Neural cell (in vitro differentiated cells): ENCODE results near the gene LDLRAD4.

Experiments used
- CTCF ChIP-seq: fragments of 450-650 bp; IDR thresholded peaks from 2 replicates; pipeline ENCODE4 v1.5.1; 2014; ENCODE audit warnings: antibody characterized with exemption, mild to moderate bottlenecking, moderate library complexity; ENCODE audit not compliant: poor library complexity, severe bottlenecking
- EP300 ChIP-seq: fragments of 450-650 bp; conservative IDR thresholded peaks from 2 replicates; pipeline ENCODE4 v1.6.1; 2014; ENCODE audit warnings: antibody characterized with exemption, mild to moderate bottlenecking, moderate library complexity; ENCODE audit not compliant: poor library complexity, severe bottlenecking
- EZH2 ChIP-seq: fragments of 200-600, 300-800 bp; shearing (Covaris generic), sonication (generic); IDR thresholded peaks from 2 replicates; pipeline ENCODE4 v1.6.1; 2014; ENCODE audit warnings: antibody characterized with exemption, low read length, borderline replicate concordance, mild to moderate bottlenecking; ENCODE audit not compliant: insufficient read depth, poor library complexity, severe bottlenecking
- POLR2AphosphoS5 ChIP-seq: IDR thresholded peaks from 2 replicates; pipeline ENCODE4 v1.6.1; 2012
- REST ChIP-seq: IDR thresholded peaks from 2 replicates; pipeline ENCODE4 v1.6.1; 2012; ENCODE audit warnings: borderline replicate concordance
- TAF1 ChIP-seq: IDR thresholded peaks from 2 replicates; pipeline ENCODE4 v1.6.1; 2012; ENCODE audit warnings: low read depth

- TF ChIP-seq EZH2: no peak
- no peak for TF ChIP-seq CTCF
- no peak for TF ChIP-seq REST
- TF ChIP-seq EP300: no peak
- no peak for TF ChIP-seq POLR2AphosphoS5
- TF ChIP-seq TAF1: no peak
These were observed 12.3 kb upstream of the LDLRAD4 start for GRCh38 chr18:13206301-13206700.
